Measurements from ENCODE around the gene PSMC3IP. TPM values are rescaled to one million over a fixed set of nuclear protein-coding genes. Genes with fewer than 3 reads are reported as not detected.

PSMC3IP gene
- total RNA-seq, 2 experiments from 2014 or later: 32.5 to 36.2 TPM

DNA sequence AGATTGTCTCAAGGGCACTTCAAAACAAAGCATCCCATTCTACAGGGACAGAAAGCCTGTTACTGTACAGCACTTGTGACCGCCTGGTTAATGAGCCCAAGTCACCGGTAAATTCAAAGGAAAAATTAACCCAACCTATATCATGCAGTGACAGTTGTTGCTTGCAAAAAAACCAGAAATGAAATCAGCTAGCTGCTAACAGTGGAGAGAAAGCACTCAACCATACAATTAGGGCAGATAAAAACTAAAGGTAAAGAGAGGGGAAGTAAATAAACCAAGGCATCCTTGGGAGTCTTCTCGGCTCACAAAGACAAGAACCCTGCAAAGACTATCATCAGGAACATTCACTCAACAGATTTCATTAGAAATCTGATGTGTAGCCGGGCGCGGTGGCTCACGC lies 25.8 kb upstream of the PSMC3IP start:
- no peaks in the 10 kb centered on the region for H3K9me3 Mint-ChIP-seq
- no peaks in the 10 kb centered on the region for H3K27me3 Mint-ChIP-seq
- H3K27ac Mint-ChIP-seq: no peak overlapping the region
- no peak for DNase-seq
- H3K4me3 Mint-ChIP-seq: no peak overlapping the region
- H3K4me1 Mint-ChIP-seq: peaks cover 54% of the 10 kb centered on the region
- peaks cover 9% of the 10 kb centered on the region for H3K36me3 Mint-ChIP-seq

DNA sequence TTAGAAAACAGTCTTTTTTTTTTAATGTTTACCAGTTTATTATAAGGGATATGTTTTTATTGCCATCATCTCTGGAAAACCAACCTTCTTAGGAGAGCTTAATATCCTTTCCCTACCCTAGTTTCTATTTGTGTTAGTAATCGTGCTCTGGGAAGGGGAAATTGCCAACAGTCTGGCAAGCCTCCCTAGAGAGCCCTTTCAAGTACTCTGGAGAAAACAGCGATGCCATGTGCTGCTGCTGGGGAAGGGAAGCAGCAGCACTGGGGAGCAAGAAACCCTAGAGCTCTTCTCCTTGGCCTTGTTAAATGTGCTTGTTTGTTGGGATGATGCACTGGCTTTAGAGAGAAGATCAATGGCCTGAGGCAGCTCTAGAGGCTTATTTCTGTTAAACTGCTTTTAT lies 21.4 kb upstream of the PSMC3IP start:
- H3K4me1 Mint-ChIP-seq: peaks cover 21% of the 10 kb centered on the region
- no peaks in the 10 kb centered on the region for H3K9me3 Mint-ChIP-seq
- no peak overlapping the region for H3K4me3 Mint-ChIP-seq
- H3K36me3 Mint-ChIP-seq: peaks cover 6% of the 10 kb centered on the region
- no peaks in the 10 kb centered on the region for H3K27me3 Mint-ChIP-seq
- H3K27ac Mint-ChIP-seq: peak overlapping the region; percentile 25
- no peak for DNase-seq

DNA sequence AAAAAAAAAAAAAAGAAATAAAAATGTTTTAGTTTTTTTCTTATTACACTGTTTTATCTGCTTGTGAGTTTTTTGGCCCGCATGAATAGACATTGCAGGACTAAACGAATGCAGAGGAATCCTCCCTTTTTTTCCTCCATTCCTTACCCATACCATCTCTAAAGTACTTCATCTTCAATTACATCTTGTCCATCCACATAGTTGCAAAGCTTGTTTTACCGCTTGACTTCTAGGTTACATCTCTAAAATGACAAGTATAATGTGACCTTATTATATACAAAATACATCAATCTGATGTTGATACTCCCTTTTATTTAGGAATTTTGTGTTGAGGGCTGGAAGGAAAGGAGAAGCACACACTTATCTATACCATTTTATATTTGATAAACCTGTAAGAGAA lies 18.9 kb upstream of the PSMC3IP start:
- Mint-ChIP-seq H3K27me3 (no peaks in the 10 kb centered on the region), H3K4me3 (no peak overlapping the region), H3K9me3 (no peaks in the 10 kb centered on the region), H3K4me1 (peaks cover 15% of the 10 kb centered on the region), H3K36me3 (peaks cover 3% of the 10 kb centered on the region), H3K27ac (peak overlapping the region; percentile 28)
- DNase-seq: no peak

DNA sequence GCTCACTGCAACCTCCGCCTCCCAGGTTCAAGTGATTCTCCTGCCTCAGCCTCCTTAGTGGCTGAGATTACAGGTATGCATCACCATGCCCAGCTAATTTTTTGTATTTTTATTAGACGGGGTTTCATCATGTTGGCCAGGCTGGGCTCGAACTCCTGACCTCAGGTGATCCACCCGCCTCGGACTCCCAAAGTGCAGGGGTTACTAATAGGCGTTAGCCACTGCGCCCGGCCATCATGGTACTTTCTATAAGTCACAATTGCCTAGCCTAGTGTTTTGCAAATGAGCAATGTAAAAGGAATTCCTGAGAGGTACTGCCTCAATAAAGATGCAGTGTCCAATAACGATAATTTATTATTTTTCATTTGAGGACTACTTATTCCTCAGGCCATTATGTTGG lies 13.9 kb upstream of the PSMC3IP start:
- no peaks in the 10 kb centered on the region for H3K27me3 Mint-ChIP-seq
- H3K4me1 Mint-ChIP-seq: peaks cover 14% of the 10 kb centered on the region
- H3K4me3 Mint-ChIP-seq: no peak overlapping the region
- peaks cover 2% of the 10 kb centered on the region for H3K36me3 Mint-ChIP-seq
- no peak overlapping the region for H3K27ac Mint-ChIP-seq
- H3K9me3 Mint-ChIP-seq: no peaks in the 10 kb centered on the region
- no peak for DNase-seq

DNA sequence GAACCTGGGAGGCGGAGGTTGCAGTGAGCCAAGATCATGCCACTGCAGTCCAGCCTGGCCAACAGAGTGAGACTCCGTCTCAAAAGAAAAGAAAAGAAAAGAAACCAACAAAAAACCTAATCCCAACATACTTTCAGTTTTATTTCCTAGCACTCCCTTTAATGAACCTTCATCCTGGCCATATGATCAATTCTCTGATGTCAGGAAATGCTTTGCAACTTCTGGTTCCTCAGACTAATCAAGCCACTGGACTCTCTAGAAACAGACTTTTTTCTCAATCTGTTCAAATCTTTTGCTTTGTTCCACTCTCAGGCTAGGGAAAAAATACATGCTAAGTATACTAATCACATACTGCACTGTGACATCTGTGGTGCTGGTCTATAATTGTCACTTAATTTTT lies 13.4 kb upstream of the PSMC3IP start:
- no peaks in the 10 kb centered on the region for H3K36me3 Mint-ChIP-seq
- H3K27me3 Mint-ChIP-seq: no peaks in the 10 kb centered on the region
- H3K4me3 Mint-ChIP-seq: no peak overlapping the region
- no peak for DNase-seq
- H3K4me1 Mint-ChIP-seq: peaks cover 12% of the 10 kb centered on the region
- H3K9me3 Mint-ChIP-seq: no peaks in the 10 kb centered on the region
- H3K27ac Mint-ChIP-seq: peak overlapping the region; percentile 34

DNA sequence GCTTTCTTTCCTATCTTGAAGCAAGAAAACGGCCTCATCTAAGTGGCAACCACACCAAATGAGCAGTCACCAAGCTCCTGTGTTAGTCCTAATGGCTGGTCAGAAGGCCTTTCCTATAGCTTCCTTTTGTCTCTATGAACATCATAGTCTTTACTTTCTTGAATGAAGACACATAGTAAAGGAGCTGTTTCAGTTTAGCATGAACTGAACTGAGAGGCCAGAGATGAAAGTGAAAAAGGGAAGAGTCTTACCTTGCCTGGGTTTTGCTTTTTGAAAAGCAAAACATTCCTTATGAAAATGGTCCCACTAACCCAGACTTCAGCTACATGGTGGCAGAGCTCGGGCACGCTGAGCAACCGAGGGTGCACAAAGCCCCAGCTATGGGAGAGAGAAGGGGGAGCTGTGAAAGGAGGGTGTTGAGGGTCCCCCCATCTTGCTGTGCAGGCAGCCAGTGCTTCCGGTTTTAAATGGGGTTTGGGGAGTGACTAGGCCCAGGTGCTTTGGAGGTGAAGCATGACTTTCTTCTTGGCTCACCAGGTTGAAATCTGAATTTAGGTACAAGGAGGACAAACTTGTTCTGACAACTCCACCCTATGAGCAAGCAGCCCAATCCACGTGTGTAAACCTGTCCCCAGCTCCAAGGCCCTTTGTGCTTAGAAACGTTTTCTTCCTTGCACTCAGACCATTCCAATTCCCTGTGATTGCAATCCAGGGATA lies 9.1 kb upstream of the PSMC3IP start:
- Mint-ChIP-seq H3K27ac (peak overlapping the region; percentile 62), H3K9me3 (no peaks in the 10 kb centered on the region), H3K36me3 (no peaks in the 10 kb centered on the region), H3K4me3 (no peak overlapping the region), H3K27me3 (no peaks in the 10 kb centered on the region), H3K4me1 (peaks cover 12% of the 10 kb centered on the region)
- no peak for DNase-seq

DNA sequence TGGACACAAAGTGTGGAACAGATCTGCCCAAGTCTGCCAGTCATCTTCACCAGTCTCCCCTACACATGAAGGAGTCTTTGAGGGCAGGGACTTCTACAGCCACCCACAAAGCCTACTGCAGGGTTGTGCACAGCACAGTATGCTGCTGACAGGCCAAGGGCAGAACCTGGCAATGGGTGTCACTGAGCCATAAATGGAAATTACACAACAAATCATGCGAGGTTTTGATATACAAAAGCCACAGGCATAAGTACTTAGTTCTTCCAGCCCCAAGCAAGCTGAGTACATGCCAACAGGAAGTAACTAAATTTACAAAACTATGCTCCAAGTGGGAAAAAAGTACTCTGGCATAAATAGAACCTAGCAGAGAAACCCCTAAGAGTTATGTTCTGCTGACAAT lies 7.8 kb upstream of the PSMC3IP start:
- H3K36me3 Mint-ChIP-seq: peaks cover 2% of the 10 kb centered on the region

DNA sequence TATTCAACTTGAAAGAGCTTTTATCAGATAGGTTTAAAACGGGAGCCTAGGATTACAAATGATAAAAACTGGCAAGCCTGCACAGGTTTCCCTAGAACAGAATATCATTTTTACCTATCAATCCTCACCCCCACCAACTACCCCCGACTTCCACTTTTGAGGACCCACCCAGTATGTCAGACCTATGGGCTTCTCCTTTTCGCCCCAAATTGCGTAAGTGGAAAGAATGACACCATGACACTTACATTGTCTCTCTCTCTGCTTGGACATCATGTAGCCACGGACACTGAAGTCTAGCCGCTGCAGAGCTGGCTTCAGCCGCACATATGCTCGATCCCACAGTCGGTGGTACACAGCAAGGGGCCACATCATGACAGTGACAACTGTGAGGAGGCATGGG lies 7.4 kb upstream of the PSMC3IP start:
- no peak overlapping the region for H3K27ac Mint-ChIP-seq

More for the DNA sequence above, 7.8 kb upstream of the PSMC3IP start:
- Mint-ChIP-seq H3K27me3 (no peaks in the 10 kb centered on the region), H3K9me3 (no peaks in the 10 kb centered on the region), H3K4me1 (peaks cover 8% of the 10 kb centered on the region), H3K27ac (no peak overlapping the region), H3K4me3 (no peak overlapping the region)
- no peak for DNase-seq

DNA sequence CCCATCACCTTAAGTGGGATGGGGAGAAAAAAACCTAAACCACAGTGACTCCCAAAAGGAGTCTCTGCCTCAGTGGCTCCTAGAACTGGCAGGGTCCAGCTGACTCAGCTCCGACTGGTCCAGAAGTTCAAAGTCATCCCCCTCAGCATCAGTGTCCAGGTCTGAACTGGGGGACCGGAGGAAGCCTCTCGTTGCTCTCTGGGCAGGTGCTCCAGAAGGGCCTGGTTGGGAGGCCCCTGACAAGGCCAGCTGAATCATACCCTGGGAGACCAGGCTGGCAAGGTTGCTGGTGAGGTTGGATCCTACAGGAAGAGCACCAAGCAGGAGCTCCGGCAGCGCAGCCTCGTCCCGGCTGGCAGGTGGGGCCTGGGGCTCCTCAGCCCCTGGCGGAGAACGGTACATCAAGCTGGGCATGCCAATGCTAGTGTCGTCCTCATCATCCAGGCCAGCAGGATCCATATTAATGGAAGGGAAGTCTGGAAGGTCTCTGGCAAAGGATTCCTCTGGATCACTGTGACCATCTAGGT lies 4.3 kb upstream of the PSMC3IP start:
- Mint-ChIP-seq H3K27ac (no peak overlapping the region), H3K36me3 (peaks cover 10% of the 10 kb centered on the region), H3K9me3 (no peaks in the 10 kb centered on the region), H3K4me3 (no peak overlapping the region), H3K4me1 (peaks cover 16% of the 10 kb centered on the region), H3K27me3 (no peaks in the 10 kb centered on the region)
- no peak for DNase-seq

More for the DNA sequence above, 7.4 kb upstream of the PSMC3IP start:
- Mint-ChIP-seq H3K9me3 (no peaks in the 10 kb centered on the region), H3K4me1 (peaks cover 8% of the 10 kb centered on the region), H3K27me3 (no peaks in the 10 kb centered on the region), H3K4me3 (no peak overlapping the region), H3K36me3 (peaks cover 2% of the 10 kb centered on the region)
- no peak for DNase-seq

DNA sequence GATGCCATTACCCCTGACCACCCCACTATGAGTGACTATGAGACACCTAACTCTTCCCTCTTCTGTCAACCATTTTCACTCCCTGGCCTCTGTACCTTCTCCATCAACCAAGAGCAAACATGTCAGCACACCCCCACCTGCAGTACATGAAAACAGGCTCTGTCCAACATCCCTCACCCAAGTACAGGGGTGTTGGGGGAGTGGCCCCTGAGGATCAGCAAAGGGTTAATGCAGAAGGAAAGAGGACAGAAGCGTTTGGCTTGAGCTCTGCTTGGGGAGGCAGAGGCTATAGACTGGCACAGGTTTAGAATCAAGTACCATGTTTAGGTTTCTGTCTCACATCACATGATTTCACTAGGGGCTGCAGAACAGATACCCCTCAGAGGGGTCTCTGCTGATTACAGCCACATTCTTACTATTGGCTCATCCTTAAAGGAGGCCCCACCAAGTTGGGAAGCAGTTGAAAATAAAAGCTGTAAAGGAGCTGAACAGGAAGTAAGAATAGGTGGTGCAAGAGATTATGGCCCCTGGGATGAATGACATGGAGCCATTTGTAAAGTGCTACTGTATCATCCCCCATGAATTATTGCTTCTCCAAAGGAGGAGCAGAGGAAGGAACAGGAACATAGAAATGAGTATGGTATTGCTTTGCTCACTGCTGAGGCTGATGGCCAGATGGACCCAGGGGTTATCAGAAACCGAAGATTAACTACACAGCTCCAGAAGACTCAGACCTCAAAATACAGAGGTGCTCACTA lies 2.4 kb upstream of the PSMC3IP start:
- H3K9me3 Mint-ChIP-seq: no peaks in the 10 kb centered on the region
- peaks cover 25% of the 10 kb centered on the region for H3K4me1 Mint-ChIP-seq
- H3K36me3 Mint-ChIP-seq: peaks cover 25% of the 10 kb centered on the region
- no peak overlapping the region for H3K4me3 Mint-ChIP-seq
- no peak for DNase-seq
- H3K27ac Mint-ChIP-seq: peak overlapping the region; percentile 44
- no peaks in the 10 kb centered on the region for H3K27me3 Mint-ChIP-seq

DNA sequence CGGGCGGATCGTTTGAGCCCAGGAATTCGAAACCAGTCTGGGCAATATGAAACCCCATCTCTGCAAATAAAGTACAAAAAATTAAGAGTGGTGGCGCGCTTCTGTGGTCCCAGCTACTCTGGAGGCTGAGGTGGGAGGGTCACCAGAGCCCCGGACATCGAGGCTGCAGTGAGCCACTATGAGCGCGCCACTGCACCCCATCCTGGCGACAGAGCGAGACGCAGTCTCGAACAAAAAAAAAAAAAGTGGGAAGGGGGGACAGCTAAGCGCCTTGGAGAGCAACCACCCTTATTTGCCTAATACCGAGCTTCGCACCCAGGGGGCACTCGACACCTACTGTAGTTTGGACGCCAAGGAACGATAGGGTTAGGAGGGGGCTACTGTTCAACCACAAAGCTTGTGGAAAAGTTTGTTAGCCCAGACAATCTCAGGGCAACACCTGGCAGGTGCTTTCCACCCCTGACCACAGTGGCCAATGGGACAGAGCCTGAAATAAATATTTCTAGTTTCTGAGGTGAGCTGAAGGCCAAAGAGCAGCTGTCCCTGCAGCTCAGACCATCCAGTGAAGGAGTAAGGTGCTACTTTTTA lies 847 bp upstream of the PSMC3IP start:
- peak; percentile 78 for DNase-seq
- H3K4me1 Mint-ChIP-seq: peaks cover 32% of the 10 kb centered on the region
- peak overlapping the region; percentile 97 for H3K27ac Mint-ChIP-seq
- H3K4me3 Mint-ChIP-seq: peak overlapping the region; percentile 98
- no peaks in the 10 kb centered on the region for H3K27me3 Mint-ChIP-seq
- H3K9me3 Mint-ChIP-seq: no peaks in the 10 kb centered on the region
- H3K36me3 Mint-ChIP-seq: peaks cover 36% of the 10 kb centered on the region

DNA sequence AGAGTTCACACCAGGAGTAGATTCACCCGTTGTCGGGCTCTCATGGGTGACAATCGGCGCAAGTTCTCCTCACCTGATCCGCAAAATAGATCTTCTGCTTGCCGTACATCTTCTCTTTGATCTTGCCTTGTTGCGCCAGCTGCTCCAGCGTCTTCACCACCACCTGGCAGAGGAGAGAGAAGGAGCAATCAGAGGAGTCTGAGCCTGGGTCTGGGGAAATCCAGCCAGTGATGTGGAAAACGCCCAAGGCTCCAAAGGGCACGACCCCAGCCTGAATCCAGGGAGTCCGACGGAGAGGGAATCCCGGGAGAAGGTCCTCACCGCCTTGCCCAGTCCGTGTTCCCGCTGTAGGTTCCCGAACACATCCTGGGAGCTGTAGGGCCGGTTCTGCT lies 393 bp downstream of the PSMC3IP start:
- H3K36me3 Mint-ChIP-seq: peaks cover 43% of the 10 kb centered on the region
- H3K4me3 Mint-ChIP-seq: peak overlapping the region; percentile 98
- peaks cover 35% of the 10 kb centered on the region for H3K4me1 Mint-ChIP-seq
- H3K27me3 Mint-ChIP-seq: no peaks in the 10 kb centered on the region
- DNase-seq: no peak
- H3K27ac Mint-ChIP-seq: peak overlapping the region; percentile 97
- H3K9me3 Mint-ChIP-seq: no peaks in the 10 kb centered on the region

DNA sequence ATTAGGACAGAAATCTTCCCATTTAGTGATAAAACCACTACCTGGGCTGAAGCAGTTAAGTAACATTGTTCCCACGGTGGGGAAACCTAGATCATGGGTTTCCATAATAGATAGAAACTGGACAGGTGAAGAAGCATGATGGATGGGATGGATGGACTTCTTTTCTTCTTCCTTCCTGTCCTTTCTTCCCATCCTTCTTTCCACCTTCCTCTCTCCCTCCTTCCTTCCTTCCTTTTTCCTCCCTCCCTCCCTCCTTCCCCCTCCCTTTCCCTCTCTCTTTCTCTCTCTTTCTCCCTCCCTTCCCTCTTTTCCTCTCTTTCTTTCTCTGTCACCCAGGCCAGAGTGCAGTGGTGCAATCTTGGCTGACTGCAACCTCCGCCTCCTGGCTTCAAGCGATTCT lies 3.1 kb downstream of the PSMC3IP start:
- no peak for DNase-seq
- peaks cover 44% of the 10 kb centered on the region for H3K4me1 Mint-ChIP-seq
- H3K9me3 Mint-ChIP-seq: no peaks in the 10 kb centered on the region
- no peaks in the 10 kb centered on the region for H3K27me3 Mint-ChIP-seq
- H3K27ac Mint-ChIP-seq: no peak overlapping the region
- H3K36me3 Mint-ChIP-seq: peaks cover 55% of the 10 kb centered on the region
- H3K4me3 Mint-ChIP-seq: no peak overlapping the region

DNA sequence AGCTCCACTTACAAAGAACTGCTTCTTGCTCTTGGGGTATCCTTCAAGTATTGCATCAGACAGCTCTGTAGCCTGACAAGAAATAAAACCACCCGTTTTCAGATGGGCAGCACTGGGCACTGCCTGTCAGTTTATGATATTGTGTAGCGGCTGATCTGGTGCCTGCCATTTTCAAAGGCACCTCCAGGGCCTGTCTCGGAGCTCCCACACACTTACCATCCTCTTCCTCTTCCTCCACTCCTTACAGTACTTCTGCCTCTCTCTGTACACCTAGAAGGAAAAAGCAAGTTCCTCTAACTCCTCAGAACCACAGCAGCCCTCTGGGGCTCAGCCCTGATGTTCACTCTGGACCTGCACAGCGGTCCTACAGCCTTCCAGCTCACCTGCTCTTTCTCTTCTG lies 4.4 kb downstream of the PSMC3IP start:
- H3K9me3 Mint-ChIP-seq: no peaks in the 10 kb centered on the region
- H3K36me3 Mint-ChIP-seq: peaks cover 65% of the 10 kb centered on the region
- no peaks in the 10 kb centered on the region for H3K27me3 Mint-ChIP-seq
- no peak for DNase-seq
- H3K4me1 Mint-ChIP-seq: peaks cover 49% of the 10 kb centered on the region
- H3K27ac Mint-ChIP-seq: peak overlapping the region; percentile 77
- no peak overlapping the region for H3K4me3 Mint-ChIP-seq

DNA sequence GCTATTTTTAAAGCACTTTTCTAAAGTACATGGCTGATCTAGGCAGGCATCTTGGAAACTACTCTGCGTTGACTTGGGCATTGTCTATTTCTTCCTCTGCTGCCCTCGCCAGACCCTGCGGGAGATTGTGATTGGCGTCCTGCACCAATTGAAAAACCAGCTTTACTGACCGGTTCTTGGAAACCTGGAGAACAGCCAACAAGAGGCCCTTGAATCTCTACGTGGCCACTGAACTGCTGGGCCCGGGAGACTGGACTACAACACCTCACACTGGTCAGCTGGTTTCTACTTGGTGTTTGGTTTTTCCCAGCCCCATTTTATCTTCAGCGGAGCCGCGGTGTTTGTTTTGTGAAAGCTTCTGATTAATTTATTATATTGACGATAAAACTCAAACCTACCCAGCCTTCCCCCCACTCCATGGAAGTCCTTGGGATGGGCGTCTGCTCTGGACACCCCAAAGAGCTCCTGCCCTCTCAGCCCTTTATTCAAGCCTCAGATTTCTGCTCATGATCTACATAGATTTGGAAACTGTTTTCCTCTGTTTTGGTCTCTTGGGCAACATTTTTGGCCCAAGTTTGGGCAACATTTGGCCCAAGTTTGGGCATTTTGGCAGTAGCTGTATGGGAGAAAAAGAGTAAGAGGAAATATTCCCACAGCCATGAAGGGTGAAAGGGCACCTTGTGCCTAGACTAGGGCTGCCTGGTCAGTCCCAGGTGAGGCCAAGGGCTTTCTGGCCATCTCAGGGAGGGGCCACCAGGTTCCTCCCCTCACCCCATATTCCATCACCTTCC lies 5.9 kb downstream of the PSMC3IP start:
- DNase-seq: no peak
- Mint-ChIP-seq H3K27ac (no peak overlapping the region), H3K4me3 (no peak overlapping the region), H3K36me3 (peaks cover 65% of the 10 kb centered on the region), H3K27me3 (no peaks in the 10 kb centered on the region), H3K4me1 (peaks cover 48% of the 10 kb centered on the region), H3K9me3 (no peaks in the 10 kb centered on the region)
